ENCODE data around the gene TSEN15.

TSEN15 gene

DNA sequence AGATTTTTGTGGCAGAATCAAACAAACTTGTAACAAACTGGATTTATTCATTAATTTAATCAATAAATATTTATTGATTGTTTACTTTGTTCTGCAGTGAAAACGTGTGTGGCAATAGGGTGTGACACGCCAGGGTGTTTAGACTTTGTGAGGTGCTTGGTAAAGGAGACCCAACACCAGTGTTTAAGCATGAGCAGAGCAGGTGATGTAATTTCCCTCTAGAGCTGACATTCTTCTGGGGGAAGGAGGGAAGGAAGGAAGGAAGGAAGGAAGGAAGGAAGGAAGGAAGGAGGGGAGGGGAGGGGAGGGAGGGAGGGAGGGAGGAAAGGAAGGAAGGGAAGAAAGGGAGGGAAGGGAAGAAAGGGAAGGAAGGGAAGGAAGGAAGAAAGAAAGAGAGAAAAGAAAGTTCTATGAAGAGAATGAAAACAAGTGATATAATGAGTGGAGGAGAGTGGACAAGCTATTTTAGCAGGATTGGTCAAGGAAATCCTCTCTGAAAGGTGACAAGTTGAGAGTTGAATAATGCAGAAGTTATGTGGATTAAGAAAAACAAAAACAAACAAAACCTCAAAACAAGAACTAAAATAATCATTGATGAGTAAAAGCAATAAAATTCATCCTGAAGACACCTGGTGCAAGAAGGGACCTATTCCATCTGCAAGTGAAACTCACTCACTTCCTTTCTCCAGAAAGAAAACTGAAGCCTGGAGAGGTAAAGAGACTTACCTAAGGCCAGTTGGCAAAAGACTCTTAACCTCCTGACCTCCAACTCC, 60.8 kb downstream of the TSEN15 start:
- no peak for DNase-seq

GRCh38 chr1:184113251-184113650, 61.7 kb downstream of the TSEN15 start:
- no peak for DNase-seq

DNA sequence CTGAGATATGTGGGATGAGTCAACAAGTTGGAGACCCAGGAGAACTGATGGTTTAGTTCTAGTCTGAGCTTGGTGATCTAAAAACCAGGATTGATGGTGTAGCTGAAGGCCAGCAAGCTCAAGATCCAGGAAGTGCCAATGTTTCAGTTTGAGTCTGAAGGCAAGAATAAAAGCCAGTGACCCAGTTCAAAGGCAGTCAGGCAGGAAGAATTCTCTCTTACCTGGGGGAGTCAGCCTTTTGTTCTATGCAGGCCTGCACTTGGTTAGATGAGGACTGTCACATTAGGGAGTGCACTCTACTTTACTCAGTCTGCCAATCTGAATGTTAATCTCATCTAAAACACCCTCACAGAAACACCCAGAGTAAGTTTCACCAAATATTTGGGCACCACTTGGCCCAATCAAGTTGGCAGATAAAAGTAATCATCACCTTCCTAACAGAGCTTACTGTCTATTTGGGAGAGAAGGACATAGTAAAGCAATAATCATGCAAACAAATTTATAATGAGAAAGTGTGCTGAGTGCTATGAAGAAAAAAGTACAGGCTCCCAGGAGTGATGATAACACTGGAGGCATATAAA, 63.4 kb downstream of the TSEN15 start:
- no peak for DNase-seq

DNA sequence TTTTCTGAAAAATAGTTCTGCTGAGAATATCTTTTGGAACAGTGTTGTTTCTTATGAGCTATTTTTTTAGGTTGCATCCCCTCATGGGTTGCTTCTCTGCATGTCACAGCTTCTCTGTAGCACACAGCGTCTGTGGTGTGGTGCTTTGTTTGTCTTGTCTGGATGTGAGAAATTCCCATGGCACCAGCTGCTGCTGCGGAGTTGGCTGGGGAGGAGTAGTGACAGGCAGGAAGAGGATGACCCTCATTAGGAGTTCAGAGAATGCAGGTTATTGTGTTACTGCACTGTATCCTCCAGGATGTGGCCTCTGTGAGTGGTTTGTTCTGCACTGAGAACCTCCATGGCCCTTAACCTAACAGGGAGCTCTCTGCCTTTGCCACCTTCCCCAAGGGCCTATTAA, 64.8 kb downstream of the TSEN15 start:
- no peak for DNase-seq

GRCh38 chr1:184118046-184118445, 66.5 kb downstream of the TSEN15 start:
- peak; percentile 25 for DNase-seq

Measured in inflammatory macrophage treated with lipopolysaccharide for 4 hours (primary cell).